ENCODE data around the gene GHR. TPM values are rescaled to one million over a fixed set of nuclear protein-coding genes. Genes with fewer than 3 reads are reported as not detected.

GHR gene
- total and polyA plus RNA-seq, 3 experiments from 2014 or later: not detected

DNA sequence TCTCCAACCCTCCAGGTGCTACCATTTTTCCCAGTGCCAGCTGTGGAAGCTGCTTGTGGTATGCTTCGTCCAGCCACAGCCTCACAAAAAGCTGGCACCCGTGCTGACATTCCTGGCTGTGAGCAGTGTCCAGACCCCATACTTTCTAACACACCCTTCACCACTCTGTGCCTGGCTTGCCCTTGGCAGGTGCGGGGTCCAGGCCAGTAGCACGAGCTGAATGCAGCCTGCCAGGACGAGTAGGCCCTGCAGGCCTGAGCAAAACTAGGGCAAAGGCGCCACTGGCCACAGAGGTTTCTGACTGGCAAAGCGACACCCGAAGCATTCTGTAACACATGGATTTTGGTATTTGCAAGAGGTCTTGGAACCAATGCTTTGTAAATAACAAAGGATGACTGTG lies 26.0 kb upstream of the GHR start:
- H3K4me1 Mint-ChIP-seq: no peaks in the 10 kb centered on the region
- CTCF ChIA-PET: no interaction called here
- H3K4me3 Mint-ChIP-seq: no peak overlapping the region

DNA sequence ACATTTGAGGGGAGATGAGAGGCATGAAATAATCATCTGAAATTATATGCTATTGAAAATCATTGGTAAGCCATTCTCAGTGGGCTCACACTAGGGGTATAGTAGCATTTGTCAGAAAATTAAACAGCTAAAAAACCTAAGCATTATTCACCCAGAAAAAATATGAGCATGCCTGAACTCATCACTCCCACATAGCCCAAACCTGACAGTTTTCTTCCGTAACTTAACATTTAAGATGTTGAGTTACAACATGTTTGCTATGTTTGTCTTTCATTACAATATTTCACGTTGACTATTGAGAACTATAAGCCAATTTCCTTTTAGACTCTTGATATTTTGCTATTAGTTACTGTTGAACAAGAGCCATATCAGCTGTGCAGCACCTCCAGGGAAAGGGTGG lies 23.5 kb upstream of the GHR start:
- Histone ChIP-seq H3K9me3 (ENCODE audit: low read length) (no peaks in the 10 kb centered on the region), H3K36me3 (ENCODE audit: insufficient read depth, low read length) (no peaks in the 10 kb centered on the region), H3K27ac (ENCODE audit: low read depth, low read length) (no peak overlapping the region), H3K4me3 (ENCODE audit: low read length) (no peak overlapping the region), H3K27me3 (ENCODE audit: insufficient read depth, low read length, poor library complexity, severe bottlenecking) (no peaks in the 10 kb centered on the region), H3K4me1 (ENCODE audit: insufficient read depth, low read length) (no peaks in the 10 kb centered on the region)
- peaks cover 0 to 2% (median 0%) of the 10 kb centered on the region in 5 donors for H3K9me3 Mint-ChIP-seq
- CTCF ChIA-PET: no interaction called here
- H3K4me1 Mint-ChIP-seq: no peaks in the 10 kb centered on the region
- POLR2A ChIA-PET: no interaction called here
- DNase-seq: no peak
- H3K4me3 Mint-ChIP-seq: no peak overlapping the region
- H3K27me3 Mint-ChIP-seq: no peaks in the 10 kb centered on the region
- H3K36me3 Mint-ChIP-seq: no peaks in the 10 kb centered on the region
- no peak overlapping the region for H3K27ac Mint-ChIP-seq

More for the DNA sequence above, 26.0 kb upstream of the GHR start:
- Mint-ChIP-seq H3K36me3 (no peaks in the 10 kb centered on the region), H3K27me3 (peaks cover 0 to 1% of the 10 kb centered on the region in 2 donors), H3K9me3 (peaks cover 2 to 10% (median 7%) of the 10 kb centered on the region in 5 donors), H3K27ac (no peak overlapping the region)
- no peak for DNase-seq
- H3K9me3 ChIP-seq (ENCODE audit: low read length): no peaks in the 10 kb centered on the region
- POLR2A ChIA-PET: no interaction called here
- no peaks in the 10 kb centered on the region for H3K4me1 ChIP-seq (ENCODE audit: insufficient read depth, low read length)
- no peaks in the 10 kb centered on the region for H3K36me3 ChIP-seq (ENCODE audit: insufficient read depth, low read length)
- H3K27me3 ChIP-seq (ENCODE audit: insufficient read depth, low read length, poor library complexity, severe bottlenecking): no peaks in the 10 kb centered on the region
- no peak overlapping the region for H3K4me3 ChIP-seq (ENCODE audit: low read length)
- H3K27ac ChIP-seq (ENCODE audit: low read depth, low read length): no peak overlapping the region

DNA sequence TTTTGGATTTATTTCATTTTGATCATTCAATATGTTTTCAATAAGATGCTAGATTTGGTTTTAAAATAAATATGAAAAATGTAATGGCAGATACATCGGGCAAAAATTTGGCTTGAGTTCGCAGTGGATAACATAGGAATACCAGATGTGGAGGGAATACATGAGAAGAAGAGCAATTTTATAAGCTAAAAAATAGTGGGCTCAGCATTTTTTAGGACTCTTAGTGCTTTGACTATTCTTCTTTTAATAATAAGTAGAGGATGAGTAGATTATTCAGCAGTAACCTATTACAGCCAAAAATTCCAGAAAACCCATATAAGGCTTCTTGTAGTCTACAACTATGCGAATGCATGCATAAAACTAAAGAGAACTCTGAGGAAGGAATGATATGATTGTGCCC lies 22.8 kb upstream of the GHR start:
- Histone ChIP-seq H3K4me3 (ENCODE audit: low read length) (no peak overlapping the region), H3K36me3 (ENCODE audit: insufficient read depth, low read length) (no peaks in the 10 kb centered on the region), H3K27ac (ENCODE audit: low read depth, low read length) (no peak overlapping the region), H3K9me3 (ENCODE audit: low read length) (no peaks in the 10 kb centered on the region), H3K27me3 (ENCODE audit: insufficient read depth, low read length, poor library complexity, severe bottlenecking) (no peaks in the 10 kb centered on the region), H3K4me1 (ENCODE audit: insufficient read depth, low read length) (no peaks in the 10 kb centered on the region)
- no peak for DNase-seq
- no peaks in the 10 kb centered on the region for H3K4me1 Mint-ChIP-seq
- H3K9me3 Mint-ChIP-seq: peaks cover 0 to 2% (median 0%) of the 10 kb centered on the region in 5 donors
- no peaks in the 10 kb centered on the region for H3K27me3 Mint-ChIP-seq
- H3K36me3 Mint-ChIP-seq: no peaks in the 10 kb centered on the region
- CTCF ChIA-PET: no interaction called here
- POLR2A ChIA-PET: no interaction called here
- no peak overlapping the region for H3K4me3 Mint-ChIP-seq
- H3K27ac Mint-ChIP-seq: no peak overlapping the region

DNA sequence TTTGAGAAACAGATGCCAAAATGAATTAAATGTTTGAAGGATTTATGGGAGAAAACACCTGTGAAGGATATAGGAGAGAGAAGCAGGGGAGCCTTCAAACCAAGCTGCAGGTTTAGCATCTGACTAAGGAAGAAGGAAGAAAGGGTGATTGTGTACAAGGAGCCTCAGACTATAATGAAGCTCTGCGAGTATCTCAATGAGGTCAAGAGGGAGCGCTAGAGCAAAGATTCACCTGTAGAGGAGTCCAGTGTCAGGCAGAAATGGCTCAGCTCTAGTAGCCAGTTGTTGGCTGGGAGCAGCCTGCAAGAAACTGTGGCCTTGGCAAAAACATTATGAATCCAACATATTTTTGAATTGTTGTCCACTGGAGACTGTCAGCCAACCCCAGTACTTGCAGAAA lies 20.0 kb upstream of the GHR start:
- no peak overlapping the region for H3K27ac Mint-ChIP-seq
- ChIA-PET POLR2A (no interaction called here), CTCF (no interaction called here)
- Histone ChIP-seq H3K4me1 (ENCODE audit: insufficient read depth, low read length) (no peaks in the 10 kb centered on the region), H3K9me3 (ENCODE audit: low read length) (no peaks in the 10 kb centered on the region), H3K4me3 (ENCODE audit: low read length) (no peak overlapping the region), H3K36me3 (ENCODE audit: insufficient read depth, low read length) (no peaks in the 10 kb centered on the region), H3K27me3 (ENCODE audit: insufficient read depth, low read length, poor library complexity, severe bottlenecking) (no peaks in the 10 kb centered on the region), H3K27ac (ENCODE audit: low read depth, low read length) (no peak overlapping the region)
- H3K27me3 Mint-ChIP-seq: no peaks in the 10 kb centered on the region
- H3K4me3 Mint-ChIP-seq: no peak overlapping the region
- H3K36me3 Mint-ChIP-seq: no peaks in the 10 kb centered on the region
- H3K9me3 Mint-ChIP-seq: no peaks in the 10 kb centered on the region
- no peak for DNase-seq
- no peaks in the 10 kb centered on the region for H3K4me1 Mint-ChIP-seq

DNA sequence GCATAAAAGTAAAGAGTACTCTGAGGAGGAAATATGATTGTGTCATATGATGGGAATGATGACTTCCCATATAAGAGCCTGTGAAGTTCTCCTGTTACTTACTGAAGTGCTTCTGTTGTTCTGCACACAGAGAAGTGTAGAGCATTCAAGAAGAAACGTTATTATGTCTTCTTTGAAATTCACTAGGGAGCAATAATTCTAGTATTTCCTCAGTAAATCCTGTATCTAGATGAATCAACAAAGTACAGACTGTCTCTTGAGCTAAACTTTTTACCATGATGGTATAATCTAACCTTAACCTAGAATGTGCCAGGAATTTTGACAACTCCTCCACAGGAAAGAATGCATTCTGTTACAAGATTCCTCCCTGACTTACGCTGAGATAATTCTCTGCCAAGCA lies 18.9 kb upstream of the GHR start:
- CTCF ChIA-PET: no interaction called here
- Mint-ChIP-seq H3K27me3 (no peaks in the 10 kb centered on the region), H3K9me3 (no peaks in the 10 kb centered on the region), H3K4me3 (no peak overlapping the region), H3K4me1 (no peaks in the 10 kb centered on the region), H3K36me3 (no peaks in the 10 kb centered on the region), H3K27ac (no peak overlapping the region)
- no peaks in the 10 kb centered on the region for H3K9me3 ChIP-seq (ENCODE audit: low read length)
- H3K27me3 ChIP-seq (ENCODE audit: insufficient read depth, low read length, poor library complexity, severe bottlenecking): no peaks in the 10 kb centered on the region
- H3K36me3 ChIP-seq (ENCODE audit: insufficient read depth, low read length): no peaks in the 10 kb centered on the region
- H3K4me1 ChIP-seq (ENCODE audit: insufficient read depth, low read length): no peaks in the 10 kb centered on the region
- DNase-seq: no peak
- no peak overlapping the region for H3K27ac ChIP-seq (ENCODE audit: low read depth, low read length)
- POLR2A ChIA-PET: no interaction called here
- H3K4me3 ChIP-seq (ENCODE audit: low read length): no peak overlapping the region

DNA sequence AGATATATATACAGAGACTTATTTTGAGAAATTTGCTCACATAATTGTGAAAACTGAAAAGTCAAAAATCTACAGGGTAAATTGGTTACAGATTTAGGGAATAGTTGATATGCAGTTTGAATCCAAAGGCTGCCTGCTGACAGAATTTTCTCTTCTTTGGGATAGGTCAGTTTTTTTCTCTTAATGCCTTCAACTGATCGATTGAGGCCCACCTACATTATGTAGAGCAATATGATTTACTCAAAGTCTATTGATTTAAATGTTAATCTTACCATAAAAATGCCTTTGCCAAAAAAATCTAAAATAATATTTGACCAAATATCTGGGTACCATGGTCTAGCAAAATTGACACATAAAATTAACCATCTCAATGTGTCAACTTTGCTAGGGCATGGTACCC lies 3.9 kb upstream of the GHR start:
- Histone ChIP-seq H3K27ac (ENCODE audit: low read depth, low read length) (no peak overlapping the region), H3K9me3 (ENCODE audit: low read length) (no peaks in the 10 kb centered on the region), H3K36me3 (ENCODE audit: insufficient read depth, low read length) (no peaks in the 10 kb centered on the region), H3K27me3 (ENCODE audit: insufficient read depth, low read length, poor library complexity, severe bottlenecking) (no peaks in the 10 kb centered on the region), H3K4me1 (ENCODE audit: insufficient read depth, low read length) (peaks cover 1% of the 10 kb centered on the region), H3K4me3 (ENCODE audit: low read length) (no peak overlapping the region)
- peaks cover 0 to 16% of the 10 kb centered on the region in 2 donors for H3K27me3 Mint-ChIP-seq
- H3K9me3 Mint-ChIP-seq: peaks cover 0 to 7% (median 4%) of the 10 kb centered on the region in 5 donors
- ChIA-PET CTCF (no interaction called here), POLR2A (no interaction called here)
- H3K27ac Mint-ChIP-seq: no peak overlapping the region
- H3K4me1 Mint-ChIP-seq: no peaks in the 10 kb centered on the region
- H3K36me3 Mint-ChIP-seq: no peaks in the 10 kb centered on the region
- no peak overlapping the region for H3K4me3 Mint-ChIP-seq
- DNase-seq: no peak

DNA sequence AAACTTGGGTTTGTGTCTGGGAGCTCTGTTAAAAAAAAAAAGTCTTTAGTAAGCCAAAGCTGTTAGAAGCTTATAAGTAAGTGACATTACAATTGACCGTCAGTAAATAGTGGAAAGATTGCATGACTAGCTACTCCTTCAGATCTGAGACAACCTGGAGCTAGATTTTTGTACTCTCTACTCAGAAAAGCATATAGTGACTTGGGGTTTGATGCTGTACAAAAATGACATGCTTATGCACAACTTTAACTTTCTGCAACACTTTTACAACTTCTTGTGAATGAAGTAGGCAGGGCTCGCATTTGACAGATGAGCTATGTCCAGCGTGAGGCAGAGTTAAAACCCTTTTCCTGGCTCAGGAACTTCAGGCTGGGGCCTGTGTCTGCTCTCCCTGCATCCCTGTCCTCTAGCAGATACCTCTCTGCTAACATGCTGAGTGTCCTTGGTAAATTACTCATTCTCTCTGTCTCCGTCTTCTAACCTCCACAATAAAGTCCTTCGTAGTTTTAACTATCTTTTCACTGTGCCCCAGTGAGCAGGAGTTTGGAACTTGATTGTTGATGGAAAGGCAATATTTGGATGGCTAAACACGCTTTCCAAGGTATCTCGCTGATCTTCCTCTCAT lies 471 bp upstream of the GHR start:
- H3K9me3 Mint-ChIP-seq: peaks cover 0 to 7% (median 0%) of the 10 kb centered on the region in 5 donors

DNA sequence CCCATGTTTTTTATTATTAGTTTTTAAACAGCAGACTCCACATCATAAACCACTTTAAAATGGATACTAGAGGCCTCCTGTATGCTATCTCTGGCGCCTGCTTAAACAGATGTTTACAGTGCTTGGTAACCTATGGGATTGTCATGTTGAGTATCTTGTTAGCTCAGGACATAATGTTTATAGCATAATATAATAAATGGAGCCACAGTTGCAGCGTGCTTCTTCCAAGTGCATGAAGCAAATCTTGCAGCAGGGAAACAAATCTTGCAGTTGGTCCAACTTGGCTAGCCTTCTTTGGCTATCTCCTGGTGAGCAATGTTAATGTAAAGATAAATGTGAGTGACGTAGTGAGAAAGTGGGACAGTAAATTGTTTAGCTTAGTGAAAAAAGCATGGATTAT lies 2.8 kb downstream of the GHR start:
- H3K27ac Mint-ChIP-seq: no peak overlapping the region
- H3K9me3 Mint-ChIP-seq: no peaks in the 10 kb centered on the region
- H3K27me3 Mint-ChIP-seq: peaks cover 5 to 18% of the 10 kb centered on the region in 2 donors
- H3K4me3 ChIP-seq (ENCODE audit: low read length): no peak overlapping the region
- ChIA-PET POLR2A (no interaction called here), CTCF (no interaction called here)
- H3K4me1 Mint-ChIP-seq: no peaks in the 10 kb centered on the region
- DNase-seq: no peak
- H3K27me3 ChIP-seq (ENCODE audit: insufficient read depth, low read length, poor library complexity, severe bottlenecking): peaks cover 4% of the 10 kb centered on the region
- H3K36me3 Mint-ChIP-seq: no peaks in the 10 kb centered on the region
- H3K9me3 ChIP-seq (ENCODE audit: low read length): no peaks in the 10 kb centered on the region
- no peak overlapping the region for H3K4me3 Mint-ChIP-seq
- H3K36me3 ChIP-seq (ENCODE audit: insufficient read depth, low read length): no peaks in the 10 kb centered on the region
- H3K27ac ChIP-seq (ENCODE audit: low read depth, low read length): no peak overlapping the region
- peaks cover 5% of the 10 kb centered on the region for H3K4me1 ChIP-seq (ENCODE audit: insufficient read depth, low read length)

More for the DNA sequence above, 471 bp upstream of the GHR start:
- Histone ChIP-seq H3K27me3 (ENCODE audit: insufficient read depth, low read length, poor library complexity, severe bottlenecking) (peaks cover 4% of the 10 kb centered on the region), H3K27ac (ENCODE audit: low read depth, low read length) (no peak overlapping the region), H3K4me1 (ENCODE audit: insufficient read depth, low read length) (peaks cover 5% of the 10 kb centered on the region), H3K9me3 (ENCODE audit: low read length) (no peaks in the 10 kb centered on the region), H3K4me3 (ENCODE audit: low read length) (no peak overlapping the region), H3K36me3 (ENCODE audit: insufficient read depth, low read length) (no peaks in the 10 kb centered on the region)
- Mint-ChIP-seq H3K27ac (no peak overlapping the region), H3K4me1 (no peaks in the 10 kb centered on the region), H3K27me3 (peaks cover 3 to 23% of the 10 kb centered on the region in 2 donors), H3K36me3 (no peaks in the 10 kb centered on the region), H3K4me3 (peak overlapping the region in 2 of 7 donors; percentile 39 to 51)
- POLR2A ChIA-PET: no interaction called here
- CTCF ChIA-PET: no interaction called here
- no peak for DNase-seq

DNA sequence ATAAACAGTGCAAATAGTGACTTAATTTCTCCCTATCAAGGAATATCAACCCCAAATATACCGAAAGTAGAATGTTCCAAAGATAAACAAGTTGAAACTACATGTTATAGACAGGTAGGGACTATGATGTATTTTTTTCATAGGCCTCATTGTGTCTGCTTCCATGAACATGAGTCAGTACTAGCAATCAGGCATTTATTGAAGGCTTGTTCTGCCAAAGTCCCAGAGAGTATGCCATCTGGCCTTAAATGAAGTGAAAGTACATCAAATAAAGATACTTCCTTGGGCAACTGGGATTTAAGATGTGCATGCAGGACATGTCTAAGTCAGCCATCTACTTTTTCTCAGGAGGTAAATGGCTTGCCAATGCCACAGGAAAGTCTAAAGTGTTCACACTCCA lies 6.5 kb downstream of the GHR start:
- ChIA-PET POLR2A (no interaction called here), CTCF (no interaction called here)
- H3K4me3 ChIP-seq (ENCODE audit: low read length): no peak overlapping the region

More for the DNA sequence above, 6.5 kb downstream of the GHR start:
- H3K9me3 Mint-ChIP-seq: no peaks in the 10 kb centered on the region
- peaks cover 5 to 18% of the 10 kb centered on the region in 2 donors for H3K27me3 Mint-ChIP-seq
- no peak overlapping the region for H3K4me3 Mint-ChIP-seq
- Histone ChIP-seq H3K36me3 (ENCODE audit: insufficient read depth, low read length) (no peaks in the 10 kb centered on the region), H3K4me1 (ENCODE audit: insufficient read depth, low read length) (no peaks in the 10 kb centered on the region), H3K9me3 (ENCODE audit: low read length) (no peaks in the 10 kb centered on the region), H3K27ac (ENCODE audit: low read depth, low read length) (no peak overlapping the region), H3K27me3 (ENCODE audit: insufficient read depth, low read length, poor library complexity, severe bottlenecking) (peaks cover 4% of the 10 kb centered on the region)
- H3K27ac Mint-ChIP-seq: no peak overlapping the region
- no peak for DNase-seq
- H3K4me1 Mint-ChIP-seq: no peaks in the 10 kb centered on the region
- H3K36me3 Mint-ChIP-seq: no peaks in the 10 kb centered on the region
